Measurements from ENCODE around the gene FTO. TPM values are rescaled to one million over a fixed set of nuclear protein-coding genes. Genes with fewer than 3 reads are reported as not detected.

Gene FTO
- polyA plus RNA-seq, 2 of the 4 experiments (the other 2 are of a cell fraction) = 48.7 to 101 TPM

DNA sequence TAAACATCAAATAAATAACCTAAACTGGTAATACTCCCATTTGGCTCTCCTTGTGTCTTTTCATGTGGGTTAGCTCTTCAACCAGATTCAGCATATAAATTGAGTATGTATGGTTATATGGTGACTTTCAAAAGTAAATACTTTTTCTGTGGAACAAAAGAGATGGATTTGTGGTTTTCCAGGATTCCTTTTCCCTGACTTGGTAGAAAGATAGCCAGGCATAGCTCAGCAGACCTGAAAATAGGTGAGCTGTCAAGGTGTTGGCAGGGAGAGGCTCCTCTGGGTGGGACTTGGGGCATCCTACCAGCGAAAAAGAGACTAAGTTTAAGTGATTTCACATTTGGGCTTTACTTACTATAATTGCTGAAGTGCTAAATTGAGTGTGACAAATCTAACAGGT lies 80.3 kb downstream of the FTO start (continued):
- TF ChIP-seq KDM5A (IDR thresholded peaks at IDR 0.05) (no peak), NFE2L2 (conservative IDR thresholded peaks at IDR 0.05; ENCODE audit: low read length) (no peak), CBX8 (IDR thresholded peaks at IDR 0.05) (no peak), FOSL2 (IDR thresholded peaks at IDR 0.05) (no peak), FOSL2 (CRISPR knock-in tag; IDR thresholded peaks at IDR 0.05) (no peak), POLR2AphosphoS2 (conservative IDR thresholded peaks at IDR 0.05; ENCODE audit: low read length) (no peak), FOSB (CRISPR knock-in tag; IDR thresholded peaks at IDR 0.05) (no peak)

DNA sequence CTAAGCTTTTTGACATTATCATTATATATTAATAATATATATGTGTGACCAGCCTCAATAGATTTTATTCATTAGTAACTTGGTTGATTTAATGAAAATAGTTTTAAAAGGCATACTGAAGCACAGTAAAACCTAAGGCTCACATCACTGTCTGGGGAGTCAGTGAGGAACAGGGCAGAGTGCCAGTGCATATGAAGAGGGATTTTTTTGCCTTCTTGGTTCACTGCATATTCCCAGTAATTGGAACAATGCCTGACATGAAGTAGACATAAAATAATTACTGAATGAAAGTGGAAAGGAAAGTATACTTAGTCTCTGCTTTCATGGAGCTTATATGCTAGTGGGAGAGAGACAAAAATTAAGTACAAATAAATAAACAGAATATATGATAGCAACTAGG lies 81.1 kb downstream of the FTO start:
- H3K9me3 ChIP-seq = no peaks in the 10 kb centered on the region
- ATAC-seq (no peak), FAIRE-seq (no peak), DNase-seq (ENCODE audit: low read depth in 1 of 2, low spot score in 1 of 2) (no peak)
- no peak overlapping the region for H3K4me3 ChIP-seq
- H3K4me2 ChIP-seq = no peak overlapping the region
- ChIA-PET POLR2A (no interaction called here), CTCF (interaction anchor here (1.1 to 1.4 kb wide), 2 partner anchors 10 to 12 kb away, joined by 3 to 5 read pairs; no protein-coding TSS in a partner anchor)
- peak overlapping the region in 1 of 2 experiments; percentile 34; a peak in 1 of 6 replicates for H3K27ac ChIP-seq
- H3K4me1 ChIP-seq = peaks cover 61% of the 10 kb centered on the region
- TF ChIP-seq SMC3 (IDR thresholded peaks at IDR 0.05) = no peak
- TF ChIP-seq GATA3 (IDR thresholded peaks at IDR 0.05; ENCODE audit: borderline replicate concordance) = no peak
- TF ChIP-seq TP53 (CRISPR knock-in tag; IDR thresholded peaks at IDR 0.05) = no peak
- no peak for TF ChIP-seq NR3C1 (IDR thresholded peaks at IDR 0.05)
- TF ChIP-seq RARB (CRISPR knock-in tag; IDR thresholded peaks at IDR 0.05) = no peak
- no peak for TF ChIP-seq USF2 (IDR thresholded peaks at IDR 0.05)
- no peak for TF ChIP-seq RCOR1 (IDR thresholded peaks at IDR 0.05; ENCODE audit: low read depth, low read length)
- TF ChIP-seq HOXB13 (CRISPR knock-in tag; IDR thresholded peaks at IDR 0.05; ENCODE audit: low read depth) = no peak
- TF ChIP-seq HMGXB4 (CRISPR knock-in tag; IDR thresholded peaks at IDR 0.05; ENCODE audit: borderline replicate concordance) = no peak
- no peak for TF ChIP-seq RFX5 (IDR thresholded peaks at IDR 0.05)
- TF ChIP-seq JUNB (IDR thresholded peaks at IDR 0.05) = no peak
- TF ChIP-seq ESRRA (IDR thresholded peaks at IDR 0.05; ENCODE audit: borderline replicate concordance, low read length) = no peak
- TF ChIP-seq RAD21 (conservative IDR thresholded peaks at IDR 0.05 in 1 of 2, IDR thresholded peaks at IDR 0.05 in 1 of 2) = no peak
- TF ChIP-seq ZC3H11A (IDR thresholded peaks at IDR 0.05) = no peak
- no peak for TF ChIP-seq POLR2A (IDR thresholded peaks at IDR 0.05; ENCODE audit: low read length)
- no peak for TF ChIP-seq HES2 (IDR thresholded peaks at IDR 0.05)
- TF ChIP-seq ZSCAN20 (CRISPR knock-in tag; IDR thresholded peaks at IDR 0.05) = no peak
- no peak for TF ChIP-seq HOXB5 (CRISPR knock-in tag; IDR thresholded peaks at IDR 0.05)
- no peak for TF ChIP-seq TFCP2L1 (CRISPR knock-in tag; IDR thresholded peaks at IDR 0.05)

DNA sequence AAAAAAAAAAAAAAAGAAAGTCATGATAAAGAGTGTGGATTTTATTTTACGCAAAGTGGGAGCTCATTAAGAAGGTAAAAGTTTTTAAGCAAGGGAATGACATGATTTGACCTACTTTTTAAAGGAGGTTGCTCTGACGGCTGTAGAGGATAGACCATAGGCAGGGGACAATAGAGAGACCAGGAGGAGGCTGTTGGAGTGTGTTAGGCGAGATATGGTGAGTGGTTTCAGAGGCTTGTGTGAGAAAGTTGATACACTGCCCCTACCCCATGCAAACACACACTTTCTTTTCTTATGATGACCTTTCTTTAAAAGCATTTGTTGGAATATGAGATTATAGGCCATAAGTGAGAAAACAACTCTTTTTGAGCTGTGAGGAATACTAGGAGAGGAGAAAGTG lies 82.0 kb downstream of the FTO start:
- DNase-seq (ENCODE audit: low read depth in 1 of 2, low spot score in 1 of 2) = no peak
- no peak overlapping the region for H3K4me2 ChIP-seq
- 74% methylated on average over 3 of the region's 3 CpGs for WGBS (ENCODE audit: missing lambda C conversion rate)
- no peaks in the 10 kb centered on the region for H3K9me3 ChIP-seq
- ATAC-seq = no peak
- ChIA-PET POLR2A (no interaction called here), CTCF (interaction anchor here (0.7 to 1.4 kb wide), 2 partner anchors 8 to 13 kb away, joined by 3 to 5 read pairs; no protein-coding TSS in a partner anchor)
- no peak for FAIRE-seq
- H3K4me1 ChIP-seq = peaks cover 52% of the 10 kb centered on the region
- TF ChIP-seq JUN (IDR thresholded peaks at IDR 0.05) (no peak), HOXA7 (CRISPR knock-in tag; IDR thresholded peaks at IDR 0.05) (no peak)
- no peak overlapping the region for H3K27ac ChIP-seq
- H3K4me3 ChIP-seq = no peak overlapping the region

All from A549 (cell line).